Measurements from ENCODE around the gene MBNL3.

Gene MBNL3

GRCh38 chrX:132488819-132489577 is at the start of gene MBNL3:
Gene MBNL3 (minus strand): TSS chrX:132489038. CDS start chrX:132439611, 49,427 bp downstream.
- DNase-seq (ENCODE audit: low read depth) = peak; percentile 35
- no peak for TF ChIP-seq CTCF (conservative IDR thresholded peaks at IDR 0.05; ENCODE audit: control insufficient read depth, insufficient read depth, low read depth, low read length)
- peak within 1 kb of the TSS; percentile 53 for H3K4me3 ChIP-seq (ENCODE audit: control insufficient read depth, low read depth, low read length)

- no peak for TF ChIP-seq CTCF (conservative IDR thresholded peaks at IDR 0.05; ENCODE audit: control insufficient read depth, insufficient read depth, low read depth, low read length)
- no peak for DNase-seq (ENCODE audit: low read depth)
- no peak overlapping the region for H3K4me3 ChIP-seq (ENCODE audit: control insufficient read depth, low read depth, low read length)
Measured at GRCh38 chrX:132533409-132533808, 44.6 kb upstream of the MBNL3 start.

GRCh38 chrX:132532913-132533312 is 44.1 kb upstream of the MBNL3 start:
- DNase-seq (ENCODE audit: low read depth) = peak; percentile 52
- TF ChIP-seq CTCF (conservative IDR thresholded peaks at IDR 0.05; ENCODE audit: control insufficient read depth, insufficient read depth, low read depth, low read length) = no peak
- no peak overlapping the region for H3K4me3 ChIP-seq (ENCODE audit: control insufficient read depth, low read depth, low read length)

GRCh38 chrX:132532097-132532496 is 43.3 kb upstream of the MBNL3 start:
- no peak overlapping the region for H3K4me3 ChIP-seq (ENCODE audit: control insufficient read depth, low read depth, low read length)
- DNase-seq (ENCODE audit: low read depth) = no peak
- TF ChIP-seq CTCF (conservative IDR thresholded peaks at IDR 0.05; ENCODE audit: control insufficient read depth, insufficient read depth, low read depth, low read length) = no peak

GRCh38 chrX:132520792-132521191 is 32.0 kb upstream of the MBNL3 start:
- no peak overlapping the region for H3K4me3 ChIP-seq (ENCODE audit: control insufficient read depth, low read depth, low read length)
- no peak for DNase-seq (ENCODE audit: low read depth)
- TF ChIP-seq CTCF (conservative IDR thresholded peaks at IDR 0.05; ENCODE audit: control insufficient read depth, insufficient read depth, low read depth, low read length) = no peak

- TF ChIP-seq CTCF (conservative IDR thresholded peaks at IDR 0.05; ENCODE audit: control insufficient read depth, insufficient read depth, low read depth, low read length) = no peak
- DNase-seq (ENCODE audit: low read depth) = no peak
- H3K4me3 ChIP-seq (ENCODE audit: control insufficient read depth, low read depth, low read length) = no peak overlapping the region
Measured at GRCh38 chrX:132520213-132520612, 31.4 kb upstream of the MBNL3 start.
